Smooth muscle cell (in vitro differentiated cells): ENCODE measurements around the gene ELMOD3. TPM values are rescaled to one million over a fixed set of nuclear protein-coding genes. Genes with fewer than 3 reads are reported as not detected.

ENCODE experiments used
- DNase-seq: peaks from one replicate; lab custom pipeline; 2025; ENCODE audit not compliant: unreplicated experiment; lab: John Stamatoyannopoulos, UW
- H2AFZ ChIP-seq: fragments of 200-600 bp; sonication (generic); 2 replicates; pipeline ENCODE4 v1.6.0; 2016; ENCODE audit warnings: antibody characterized with exemption, low read depth, mild to moderate bottlenecking
- H3F3A ChIP-seq: fragments of 200-600 bp; sonication (generic); 2 replicates; pipeline ENCODE4 v1.6.0; 2017; ENCODE audit warnings: antibody characterized with exemption, low read depth
- H3K27ac ChIP-seq: fragments of 200-600 bp; sonication (generic); 2 replicates; pipeline ENCODE4 v1.5.1; 2016; ENCODE audit warnings: low read depth, mild to moderate bottlenecking
- H3K27me3 ChIP-seq: fragments of 200-600 bp; sonication (generic); 2 replicates; pipeline ENCODE4 v1.6.1; 2016; ENCODE audit warnings: low read depth, mild to moderate bottlenecking
- H3K36me3 ChIP-seq: fragments of 200-600 bp; sonication (generic); 2 replicates; pipeline ENCODE4 v1.5.1; 2016; ENCODE audit warnings: low read depth
- H3K4me1 ChIP-seq: fragments of 200-600 bp; sonication (generic); 2 replicates; pipeline ENCODE4 v1.5.1; 2016; ENCODE audit warnings: low read depth
- H3K4me2 ChIP-seq: fragments of 200-600 bp; sonication (generic); 2 replicates; pipeline ENCODE4 v1.6.0; 2016; ENCODE audit warnings: mild to moderate bottlenecking
- H3K4me3 ChIP-seq: fragments of 200-600 bp; sonication (generic); 2 replicates; pipeline ENCODE4 v1.5.1; 2016; ENCODE audit warnings: mild to moderate bottlenecking
- H3K79me2 ChIP-seq: fragments of 200-600 bp; sonication (generic); 2 replicates; pipeline ENCODE4 v1.6.0; 2016; ENCODE audit warnings: low read depth, mild to moderate bottlenecking
- H3K9ac ChIP-seq: fragments of 200-600 bp; sonication (generic); 2 replicates; pipeline ENCODE4 v1.6.0; 2016; ENCODE audit warnings: low read depth
- H3K9me3 ChIP-seq: fragments of 200-600 bp; sonication (generic); replicated peaks from 2 replicates; pipeline ENCODE4 v1.5.1; 2016; ENCODE audit warnings: low read depth
- H4K20me1 ChIP-seq: fragments of 200-600 bp; sonication (generic); 2 replicates; pipeline ENCODE4 v1.6.0; 2016; ENCODE audit warnings: low read depth
- CTCF ChIP-seq: fragments of 200-600 bp; sonication (generic); IDR thresholded peaks from 2 replicates; pipeline ENCODE4 v1.5.1; 2017; ENCODE audit warnings: borderline replicate concordance, mild to moderate bottlenecking, antibody characterized with exemption; ENCODE audit not compliant: insufficient read depth, poor library complexity, severe bottlenecking
- WGBS: methylation state at CpG from one replicate; pipeline ENCODE4 v1.1.7; 2016; ENCODE audit warnings: low lambda C conversion rate; 5-methylcytosine and 5-hydroxymethylcytosine counted together
- polyA plus RNA-seq: library from polyadenylated mRNA; unstranded; fragments of >200 nt; fragmentation: Nextera tagmentation; extraction: Ambion mirVana; gene quantifications from 2 replicates; pipeline ENCODE4 v1.2.1, GENCODE V29; 2016
- total RNA-seq: library from RNA; depleted of rRNA; stranded (reverse); fragments of >200 nt; gene quantifications from 2 replicates; pipeline ENCODE4 v1.2.3, GENCODE V29; 2014

Gene ELMOD3
- total and polyA plus RNA-seq, 2 experiments from 2014 or later, result 13.3 to 15.2 TPM

- Histone ChIP-seq H3K27me3 (no peaks in the 10 kb centered on the region), H3K79me2 (peaks cover 13% of the 10 kb centered on the region), H3K4me3 (no peak overlapping the region), H3K36me3 (no peaks in the 10 kb centered on the region), H3K27ac (no peak overlapping the region), H3K9me3 (no peaks in the 10 kb centered on the region), H2AFZ (no peak overlapping the region), H3K9ac (no peak overlapping the region), H3K4me2 (no peak overlapping the region), H3K4me1 (no peaks in the 10 kb centered on the region), H4K20me1 (no peaks in the 10 kb centered on the region), H3F3A (no peaks in the 10 kb centered on the region)
- no peak for DNase-seq
- 94% methylated on average over 14 of the region's 14 CpGs for WGBS
- TF ChIP-seq CTCF, result no peak
Measured at GRCh38 chr2:85400541-85401463, 46.2 kb downstream of the ELMOD3 start.

DNA sequence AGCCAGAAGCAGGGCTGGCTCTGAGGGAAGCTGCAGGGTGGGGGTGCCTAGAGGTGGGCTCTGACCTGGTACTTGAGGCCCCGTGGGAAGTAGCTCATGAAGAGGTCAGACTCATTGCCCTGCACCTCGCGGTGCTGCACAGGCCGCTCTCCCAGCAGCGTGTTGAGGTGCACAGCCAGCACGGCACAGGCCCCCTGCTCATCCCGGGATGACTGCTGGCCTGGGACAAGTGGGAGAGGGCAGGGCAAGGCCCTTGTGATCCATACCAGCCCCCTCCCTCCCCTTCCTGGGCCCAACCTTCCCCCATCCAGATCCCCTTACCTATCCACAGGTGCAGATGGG lies 46.9 kb downstream of the ELMOD3 start:
- no peaks in the 10 kb centered on the region for H3K27me3 ChIP-seq
- H3K27ac ChIP-seq, result no peak overlapping the region
- no peaks in the 10 kb centered on the region for H3K9me3 ChIP-seq
- H3K4me3 ChIP-seq, result no peak overlapping the region
- no peaks in the 10 kb centered on the region for H4K20me1 ChIP-seq
- H3K4me1 ChIP-seq, result no peaks in the 10 kb centered on the region
- H3K36me3 ChIP-seq, result no peaks in the 10 kb centered on the region
- TF ChIP-seq CTCF, result no peak
- H3K9ac ChIP-seq, result no peak overlapping the region
- H3K79me2 ChIP-seq, result peaks cover 13% of the 10 kb centered on the region
- 90% methylated on average over 7 of the region's 7 CpGs for WGBS
- no peak overlapping the region for H3K4me2 ChIP-seq
- DNase-seq, result no peak
- H2AFZ ChIP-seq, result no peak overlapping the region
- H3F3A ChIP-seq, result no peaks in the 10 kb centered on the region

DNA sequence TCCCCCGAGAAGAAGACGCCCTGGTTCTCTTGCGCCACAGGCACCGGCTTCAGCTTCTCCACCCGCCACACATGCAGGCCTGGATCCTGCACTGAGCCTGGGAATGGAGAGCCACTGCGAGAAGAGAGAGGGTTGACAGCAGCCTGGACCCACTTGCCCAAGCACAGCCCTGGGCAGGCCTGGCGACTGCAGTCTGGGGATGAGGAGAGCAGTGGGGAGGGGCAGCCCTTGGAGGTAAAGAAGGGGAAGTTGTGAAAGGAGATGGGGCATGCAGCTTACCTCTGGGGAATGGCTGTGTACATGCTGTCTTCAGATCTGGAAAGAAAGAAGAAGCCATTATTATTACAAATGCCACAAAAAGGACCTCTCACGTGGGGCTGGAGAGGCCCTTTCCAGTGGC lies 47.3 kb downstream of the ELMOD3 start:
- Histone ChIP-seq H3K4me3 (no peak overlapping the region), H2AFZ (no peak overlapping the region), H4K20me1 (no peaks in the 10 kb centered on the region), H3K27ac (no peak overlapping the region), H3K79me2 (peaks cover 13% of the 10 kb centered on the region), H3K9ac (no peak overlapping the region), H3K4me1 (no peaks in the 10 kb centered on the region), H3K4me2 (no peak overlapping the region), H3K9me3 (no peaks in the 10 kb centered on the region), H3K36me3 (no peaks in the 10 kb centered on the region), H3F3A (no peaks in the 10 kb centered on the region), H3K27me3 (no peaks in the 10 kb centered on the region)
- DNase-seq, result no peak
- 95% methylated on average over 8 of the region's 8 CpGs for WGBS
- no peak for TF ChIP-seq CTCF
